ENCODE measurements around the gene PPP1CA. TPM values are rescaled to one million over a fixed set of nuclear protein-coding genes. Genes with fewer than 3 reads are reported as not detected.

Gene PPP1CA
- 161 and 169 TPM in 2 replicates for total RNA-seq

DNA sequence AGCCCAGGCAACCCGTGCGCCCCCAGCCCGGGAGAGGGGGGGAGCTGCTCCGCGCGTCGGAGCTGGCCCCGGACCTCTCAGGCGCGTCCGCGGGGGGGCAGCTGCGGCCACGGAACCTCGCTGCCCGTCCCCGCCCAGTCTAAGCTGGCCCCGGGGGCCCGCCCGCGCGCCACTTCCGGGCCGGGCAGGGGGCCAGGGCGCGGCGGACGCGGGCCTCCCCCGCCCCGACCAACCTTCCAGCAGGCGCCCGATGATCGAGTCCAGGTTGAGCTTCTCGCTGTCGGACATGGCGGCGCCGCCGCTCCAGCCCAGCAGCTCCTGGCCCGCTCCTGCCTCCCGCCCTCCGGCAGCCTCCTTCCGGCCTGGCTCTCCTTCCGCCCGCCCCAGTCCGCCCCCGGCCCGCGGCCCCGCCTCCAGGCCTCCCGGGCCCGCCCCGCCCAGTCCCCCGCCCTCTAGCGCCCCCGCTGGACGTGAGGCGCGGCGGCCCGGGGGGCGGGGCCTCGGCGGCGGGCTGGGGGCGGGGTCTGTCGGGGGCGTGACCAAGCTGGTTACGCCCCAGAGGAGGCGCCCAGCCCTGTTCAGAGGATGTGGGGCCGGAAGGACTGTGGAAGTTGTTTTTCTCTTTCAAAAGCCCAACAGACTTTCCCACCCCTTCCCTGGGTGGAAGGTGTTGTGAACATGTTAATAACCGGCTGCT lies at the start of gene PPP1CA:
TSS of gene PPP1CA (minus strand) at position 364 of the 697 bp plus-strand sequence. CDS start at position 288, 76 bp downstream.
- H3K27me3 ChIP-seq (ENCODE audit: insufficient read depth, low read length), result no peaks in the 10 kb centered on the region
- peak within 1 kb of the TSS; percentile 97 for H2AFZ ChIP-seq (ENCODE audit: low read length)
- peaks cover 29% of the 10 kb centered on the region for H3K79me2 ChIP-seq (ENCODE audit: insufficient read depth, low read length)
- peaks cover 17% of the 10 kb centered on the region for H3K4me1 ChIP-seq (ENCODE audit: insufficient read depth, low read length)
- peak within 1 kb of the TSS; percentile 94 for H3K4me3 ChIP-seq (ENCODE audit: insufficient read depth, low read length)
- no peaks in the 10 kb centered on the region for H3K9me3 ChIP-seq (ENCODE audit: low read depth, low read length)
- H4K20me1 ChIP-seq (ENCODE audit: insufficient read depth, low read length), result peaks cover 28% of the 10 kb centered on the region
- H3K27ac ChIP-seq (ENCODE audit: low read depth, low read length), result peak within 1 kb of the TSS; percentile 83
- peaks cover 31% of the 10 kb centered on the region for H3K36me3 ChIP-seq (ENCODE audit: insufficient read depth, low read length)
- peak within 1 kb of the TSS; percentile 99 for H3K4me2 ChIP-seq (ENCODE audit: insufficient read depth, low read length)
- DNase-seq (ENCODE audit: insufficient read length, low spot score, missing footprints), result peak; percentile 100
- peak; percentile 14 for TF ChIP-seq CTCF (IDR thresholded peaks at IDR 0.05; ENCODE audit: extremely low read depth, low read depth, low read length)

DNA sequence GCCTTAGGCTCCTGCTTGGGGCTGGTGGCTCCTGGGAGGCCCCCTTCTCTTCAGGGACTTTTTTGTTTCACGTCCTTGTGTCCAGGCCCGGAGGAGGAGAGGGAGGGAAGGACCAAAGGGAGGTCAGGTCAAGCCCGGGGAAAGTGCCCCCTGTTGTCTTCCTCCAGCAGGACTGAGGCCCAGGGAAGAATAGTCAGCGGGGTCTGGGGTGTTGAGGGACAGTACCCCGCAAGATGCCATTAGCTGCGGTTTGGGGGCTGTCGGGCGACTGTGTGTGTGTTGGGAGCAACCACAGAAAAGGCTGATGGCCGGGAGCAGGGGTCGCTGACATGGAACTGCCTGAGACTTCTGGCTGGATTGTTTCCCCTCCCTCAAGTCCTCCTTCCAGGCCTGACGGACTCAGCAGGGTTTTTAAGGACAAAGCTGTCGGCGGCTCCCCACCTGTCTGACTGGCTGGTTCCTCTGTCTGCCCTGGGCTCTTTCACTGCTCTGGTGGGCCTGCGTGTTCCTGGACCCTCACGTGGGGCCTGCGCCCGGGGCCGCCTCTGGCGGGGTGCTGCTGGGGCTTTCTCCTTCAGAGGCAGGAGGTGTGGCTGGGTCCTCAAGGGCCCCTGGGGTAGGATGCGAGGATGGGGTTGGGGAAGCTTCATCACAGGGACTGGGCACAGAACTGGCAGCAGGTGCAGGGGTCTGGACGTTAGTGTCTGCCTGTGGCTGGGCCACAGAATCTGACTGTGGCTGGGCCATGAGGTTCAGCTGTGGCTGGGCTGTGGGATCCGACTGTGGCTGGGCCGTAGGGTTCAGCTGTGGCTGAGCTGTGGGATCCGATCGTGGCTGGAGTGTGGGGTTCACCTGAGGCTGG lies 49.4 kb upstream of the PPP1CA start:
- Histone ChIP-seq H3K79me2 (ENCODE audit: insufficient read depth, low read length) (no peaks in the 10 kb centered on the region), H3K4me2 (ENCODE audit: insufficient read depth, low read length) (no peak overlapping the region), H3K27me3 (ENCODE audit: insufficient read depth, low read length) (peaks cover 3% of the 10 kb centered on the region), H3K4me1 (ENCODE audit: insufficient read depth, low read length) (no peaks in the 10 kb centered on the region), H2AFZ (ENCODE audit: low read length) (no peak overlapping the region), H3K9me3 (ENCODE audit: low read depth, low read length) (no peaks in the 10 kb centered on the region), H3K4me3 (ENCODE audit: insufficient read depth, low read length) (no peak overlapping the region), H3K27ac (ENCODE audit: low read depth, low read length) (no peak overlapping the region), H4K20me1 (ENCODE audit: insufficient read depth, low read length) (no peaks in the 10 kb centered on the region), H3K36me3 (ENCODE audit: insufficient read depth, low read length) (no peaks in the 10 kb centered on the region)
- TF ChIP-seq CTCF (IDR thresholded peaks at IDR 0.05; ENCODE audit: extremely low read depth, low read depth, low read length), result no peak
- DNase-seq (ENCODE audit: insufficient read length, low spot score, missing footprints), result peak; percentile 77

DNA sequence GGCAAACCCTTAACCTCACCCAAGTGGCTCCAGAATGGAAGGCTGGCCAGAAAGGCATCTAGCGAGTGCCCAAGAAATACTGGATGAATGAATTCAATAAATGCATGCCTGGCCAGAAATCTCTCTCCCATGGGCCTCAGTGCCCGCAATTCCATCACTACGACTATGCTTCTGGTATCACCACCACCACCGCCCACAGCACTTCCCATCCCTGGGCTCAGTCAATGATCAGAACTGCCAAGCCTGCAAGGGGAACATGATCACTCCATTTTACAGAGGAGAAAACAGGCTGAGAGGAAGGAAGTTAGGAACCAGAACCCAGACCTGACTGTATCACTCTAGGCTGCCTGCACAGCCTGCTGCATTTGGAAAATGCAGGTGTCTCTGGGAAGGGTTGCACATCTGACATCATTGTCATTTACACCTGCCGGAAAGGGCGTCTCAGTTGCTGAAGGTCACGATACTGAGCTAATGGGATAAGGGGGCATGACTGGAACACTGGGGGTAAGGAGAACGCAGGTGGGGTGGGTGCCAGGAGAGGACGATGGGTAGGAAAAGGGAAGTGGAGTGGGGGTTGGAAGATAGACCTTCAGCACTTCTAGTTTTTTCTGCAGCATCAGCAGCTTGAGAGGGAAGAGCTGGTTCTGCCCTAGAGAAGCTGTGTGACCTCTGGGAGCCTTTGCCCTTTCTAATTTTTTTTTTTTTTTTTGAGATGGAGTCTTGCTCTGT lies 47.6 kb upstream of the PPP1CA start:
- H3K4me3 ChIP-seq (ENCODE audit: insufficient read depth, low read length), result no peak overlapping the region
- no peak overlapping the region for H3K4me2 ChIP-seq (ENCODE audit: insufficient read depth, low read length)
- peaks cover 3% of the 10 kb centered on the region for H3K27me3 ChIP-seq (ENCODE audit: insufficient read depth, low read length)
- no peak overlapping the region for H2AFZ ChIP-seq (ENCODE audit: low read length)
- H3K79me2 ChIP-seq (ENCODE audit: insufficient read depth, low read length), result no peaks in the 10 kb centered on the region
- peak; percentile 89 for DNase-seq (ENCODE audit: insufficient read length, low spot score, missing footprints)
- H3K36me3 ChIP-seq (ENCODE audit: insufficient read depth, low read length), result no peaks in the 10 kb centered on the region
- TF ChIP-seq CTCF (IDR thresholded peaks at IDR 0.05; ENCODE audit: extremely low read depth, low read depth, low read length), result no peak
- no peaks in the 10 kb centered on the region for H3K9me3 ChIP-seq (ENCODE audit: low read depth, low read length)
- no peaks in the 10 kb centered on the region for H4K20me1 ChIP-seq (ENCODE audit: insufficient read depth, low read length)
- no peak overlapping the region for H3K27ac ChIP-seq (ENCODE audit: low read depth, low read length)
- H3K4me1 ChIP-seq (ENCODE audit: insufficient read depth, low read length), result no peaks in the 10 kb centered on the region
